GM21723 (cell line): ENCODE results near the gene EGR4.
A peak's percentile ranks its signal among the peaks of the same experiment; 100 is the strongest.

Experiments
- ATAC-seq: cut with Tn5 transposase; IDR thresholded peaks from one replicate; pipeline ENCODE4 v1.9.1; 2021; ENCODE audit warnings: mild to moderate bottlenecking, moderate library complexity; ENCODE audit not compliant: unreplicated experiment

EGR4 gene

DNA sequence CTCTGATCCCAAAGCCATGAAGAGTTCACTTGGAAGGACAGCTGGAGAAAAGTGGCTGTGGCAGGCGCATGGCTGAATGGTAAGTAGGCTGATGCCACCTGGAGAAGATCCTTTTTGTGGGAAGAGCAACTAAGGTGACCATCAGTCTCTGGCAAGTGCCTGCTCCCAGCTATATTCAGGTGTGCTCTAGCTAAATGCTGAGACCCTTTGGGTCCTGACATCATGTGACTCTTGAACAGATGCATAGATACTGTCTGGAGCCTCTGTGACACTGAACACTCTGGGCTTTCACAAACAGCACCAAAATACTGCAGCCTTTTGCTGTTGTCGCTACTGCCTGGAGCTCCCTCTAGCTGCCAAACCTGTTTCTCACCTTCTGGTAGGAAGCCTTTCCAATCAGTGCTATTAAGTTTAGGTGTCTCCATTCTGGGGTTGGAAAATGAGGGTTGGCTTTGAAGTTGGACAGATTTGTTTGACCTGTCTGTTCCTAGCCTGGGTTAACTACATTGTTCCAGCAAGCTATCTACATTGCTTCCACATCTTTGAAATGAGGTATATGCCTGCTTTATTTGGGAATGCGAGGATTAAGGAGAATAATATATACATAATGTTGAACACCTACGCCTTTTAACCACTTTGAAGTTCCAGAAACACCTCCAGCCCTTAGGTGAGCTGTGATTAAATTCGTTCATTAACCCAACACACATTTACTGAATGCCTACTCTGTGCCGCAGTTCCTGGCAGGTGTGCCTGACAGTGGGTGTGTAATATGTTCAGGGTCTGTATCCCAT, 3.1 kb downstream of the EGR4 start:
- ATAC-seq, result no peak

DNA sequence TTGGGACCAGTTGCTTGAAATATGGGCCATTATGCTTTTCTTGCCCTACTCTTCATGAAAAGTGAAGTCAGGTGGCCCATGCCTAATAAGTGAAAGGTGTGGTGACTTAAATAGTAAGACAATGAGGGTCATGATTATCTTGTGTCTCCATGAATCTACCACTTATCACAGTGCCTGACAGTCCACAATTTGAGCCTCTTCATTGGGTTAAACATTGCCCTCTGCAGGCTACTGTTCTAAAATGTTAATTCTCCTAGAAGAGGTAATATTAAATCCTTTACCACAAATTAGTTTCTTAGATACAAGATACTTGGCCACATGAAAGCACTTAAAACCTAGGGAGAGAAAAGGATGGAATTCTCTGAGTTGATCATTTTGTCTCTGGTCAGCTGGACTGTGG, 4.0 kb downstream of the EGR4 start:
- no peak for ATAC-seq

DNA sequence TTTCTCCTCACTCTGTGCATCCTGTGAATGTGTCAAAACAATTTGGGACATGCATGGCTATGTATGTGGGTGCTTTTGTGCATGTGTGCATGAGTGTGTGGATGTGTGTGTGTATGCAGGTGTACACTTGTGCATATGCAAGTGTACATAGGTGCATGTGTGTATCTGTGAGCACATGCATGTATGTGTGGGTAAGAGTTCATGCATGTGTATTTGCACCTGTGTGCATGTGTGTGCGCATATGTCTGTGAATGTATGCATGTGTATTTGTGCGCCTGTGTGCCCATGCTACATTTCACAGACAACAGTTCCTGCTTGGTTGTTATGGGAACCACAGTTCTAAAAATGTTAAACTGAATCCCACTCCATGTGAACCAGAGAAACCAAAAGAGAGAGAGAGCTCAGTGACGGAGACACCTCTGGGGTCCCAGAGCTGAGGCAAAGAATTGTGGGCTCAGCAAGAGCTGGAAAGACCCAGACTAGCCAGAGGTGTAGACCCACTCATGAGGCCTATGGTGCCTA, 7.2 kb downstream of the EGR4 start:
- no peak for ATAC-seq

DNA sequence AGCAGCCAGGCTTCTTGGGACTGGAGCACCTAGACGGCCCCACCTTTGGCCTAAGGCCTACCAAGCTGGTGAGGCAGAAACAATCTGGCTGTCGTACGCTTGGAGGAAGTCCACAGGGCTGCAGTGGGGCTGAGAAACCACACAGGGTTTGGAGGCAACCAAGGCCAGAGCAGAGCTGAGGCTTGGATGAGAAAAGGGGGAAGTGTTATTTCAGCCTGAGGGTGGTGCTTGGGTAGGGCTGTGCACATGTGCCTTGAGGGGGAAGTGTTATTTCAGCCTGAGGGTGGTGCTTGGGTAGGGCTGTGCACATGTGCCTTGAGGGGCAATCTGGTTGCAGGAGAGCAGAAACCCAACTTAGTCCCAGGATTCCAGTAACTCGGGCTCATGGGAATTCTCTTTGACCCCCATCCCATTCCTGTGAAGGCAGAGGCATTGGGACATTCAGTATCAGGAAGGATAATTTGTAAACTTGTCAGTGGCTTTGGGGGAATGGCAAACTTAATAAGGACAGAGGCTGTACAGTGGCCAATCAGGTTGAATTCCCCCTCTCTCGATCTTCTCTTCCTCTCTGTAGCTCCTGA, 8.1 kb downstream of the EGR4 start:
- peak; percentile 54 for ATAC-seq

DNA sequence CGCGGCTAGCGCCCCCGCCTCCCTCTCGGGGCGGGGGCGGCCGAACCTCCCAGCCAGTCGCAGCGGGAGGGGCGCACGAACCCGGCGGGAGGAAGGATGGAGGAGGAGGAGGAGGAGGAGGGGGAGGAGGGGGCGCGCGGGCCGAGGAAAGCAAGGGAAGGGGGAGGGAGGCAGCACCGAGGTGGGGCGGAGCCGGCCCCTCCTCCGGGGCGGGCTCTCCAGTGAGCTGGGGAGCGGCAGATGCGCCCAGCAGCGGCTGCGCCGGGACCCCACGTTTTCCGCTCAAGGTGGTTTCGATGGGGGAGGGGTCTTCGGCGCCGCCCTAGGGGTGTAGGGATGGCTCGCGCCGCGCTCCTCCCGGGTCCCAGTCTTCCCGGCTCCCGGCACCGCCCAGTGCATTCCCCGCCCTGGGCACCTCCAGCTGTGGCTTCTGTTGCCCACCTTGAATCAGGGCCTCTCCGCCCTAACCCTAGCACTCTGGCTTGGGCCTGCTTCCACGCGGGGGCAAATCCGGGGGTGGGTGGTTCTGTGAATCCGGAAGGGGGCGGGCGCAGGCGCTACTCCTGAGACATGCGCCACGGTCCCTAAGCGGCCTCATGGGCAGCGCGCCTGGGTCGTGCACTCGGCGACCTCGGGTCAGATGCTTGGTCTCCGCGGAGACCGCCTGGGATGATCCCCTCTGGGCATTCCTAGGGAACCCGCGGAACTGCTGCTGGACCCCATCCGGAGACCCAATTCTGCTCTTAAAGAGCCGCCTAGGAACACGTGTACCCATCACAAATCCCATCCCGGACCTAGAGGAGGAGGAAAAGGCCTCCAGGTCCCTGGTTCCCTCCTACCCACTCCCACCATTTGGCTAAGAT, 8.8 kb downstream of the EGR4 start, which contains the start of gene FBXO41:
TSS of gene FBXO41 (minus strand) at position 183 of the 863 bp plus-strand sequence. CDS start 14,848 bp downstream, outside the sequence.
- ATAC-seq, result peak; percentile 76

DNA sequence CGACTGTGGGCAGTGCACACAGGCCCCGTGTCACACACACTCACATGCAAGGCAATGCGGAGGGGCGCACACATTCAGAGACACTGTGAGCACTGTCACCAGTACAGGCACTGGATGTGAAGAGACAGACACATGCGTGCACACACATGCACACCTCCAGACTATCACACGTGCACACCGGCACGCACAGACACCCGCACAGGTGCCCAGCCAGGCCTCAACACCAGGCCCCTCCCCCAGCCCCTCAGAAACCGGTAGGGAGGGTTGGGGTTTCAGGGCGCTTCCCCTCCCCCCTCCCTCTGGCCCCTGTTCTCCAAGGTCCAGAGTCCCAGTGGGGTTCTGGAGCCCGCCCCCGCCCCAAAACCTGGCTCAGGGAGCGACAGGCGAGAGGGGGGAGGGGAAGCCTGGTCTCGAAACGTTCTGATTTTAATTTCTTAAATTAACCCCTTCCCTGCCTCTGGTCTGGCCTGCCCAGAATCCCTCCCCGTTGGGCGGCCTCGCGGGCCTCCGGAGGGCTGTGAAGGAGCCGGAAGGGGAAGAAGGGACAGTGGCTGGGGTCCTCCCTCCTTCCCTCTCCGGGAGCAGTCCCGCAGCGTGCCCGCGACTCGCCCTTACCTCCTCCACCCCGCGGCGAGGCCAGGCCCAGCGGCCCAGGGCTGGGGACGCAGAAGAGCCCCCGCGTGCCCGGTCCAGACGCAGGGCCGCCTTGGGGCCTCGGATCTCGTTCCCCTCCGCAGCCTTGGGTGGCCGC, 9.6 kb downstream of the EGR4 start:
- peak; percentile 28 for ATAC-seq

DNA sequence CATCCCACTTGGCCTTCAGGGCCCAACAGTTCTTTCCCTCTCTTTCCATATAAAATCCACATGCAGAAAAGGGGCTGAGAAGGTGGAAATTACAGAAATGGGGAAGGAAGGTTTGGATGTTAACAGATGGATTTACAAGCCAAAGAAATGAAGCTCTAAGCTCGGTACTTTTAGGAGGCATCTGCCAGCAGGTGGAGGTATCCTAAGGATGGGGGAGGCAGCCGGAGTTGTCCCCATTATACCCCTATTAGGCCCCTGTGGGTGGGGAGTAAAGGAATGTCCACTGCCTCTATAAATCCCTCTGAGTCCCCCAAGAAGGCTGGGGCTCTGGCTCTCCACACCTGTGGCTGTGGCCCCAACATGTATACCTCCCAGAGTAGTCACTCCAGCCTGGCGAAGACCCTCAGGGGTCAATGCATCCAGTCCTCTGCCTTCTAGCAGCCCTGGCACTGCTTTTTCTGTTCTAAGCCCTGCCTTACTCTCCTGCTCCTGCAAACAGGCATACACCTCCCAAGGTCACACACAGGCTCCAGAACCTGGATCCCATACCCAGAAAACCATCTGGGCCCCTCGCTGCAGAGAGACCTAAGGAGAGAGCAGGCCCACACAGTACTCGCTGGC, 10.3 kb downstream of the EGR4 start:
- ATAC-seq, result no peak

DNA sequence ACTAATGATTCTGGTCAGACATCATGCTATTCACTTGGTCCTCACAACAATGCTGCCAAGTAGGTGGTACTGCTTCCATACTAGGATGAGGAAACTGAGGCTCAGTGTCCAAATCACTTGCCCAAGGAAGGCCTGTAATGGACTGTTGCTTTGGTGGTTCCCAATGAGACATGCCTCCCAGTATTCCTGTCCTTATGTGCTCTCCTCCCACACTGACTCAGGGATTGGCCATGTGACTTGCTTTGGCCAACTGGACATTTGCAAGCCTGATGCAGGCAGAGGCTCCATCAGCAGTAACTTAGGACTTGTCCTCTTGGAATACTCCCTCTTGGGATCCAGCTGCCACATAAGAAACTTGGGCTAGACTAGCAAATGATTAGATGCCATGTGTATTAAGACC, 12.1 kb downstream of the EGR4 start:
- no peak for ATAC-seq

DNA sequence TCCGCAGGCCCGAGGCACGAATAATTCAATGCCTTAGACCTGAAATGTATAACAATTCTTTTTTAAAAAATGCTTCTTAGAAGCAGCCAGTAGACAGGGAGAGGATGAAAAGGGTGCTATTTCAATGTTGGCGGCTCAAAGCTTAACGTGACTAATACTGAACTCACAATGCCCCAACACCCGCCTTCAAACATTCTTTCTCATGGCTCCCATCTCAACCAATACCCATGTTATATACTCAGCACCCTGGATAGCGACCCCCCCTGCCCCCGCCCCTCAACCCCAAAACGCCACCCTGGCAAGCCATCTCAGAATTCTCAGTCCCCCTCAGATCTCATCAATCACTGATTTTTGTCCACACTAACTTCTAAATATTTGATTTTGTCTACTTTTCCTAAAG, 13.5 kb downstream of the EGR4 start:
- ATAC-seq, result no peak

DNA sequence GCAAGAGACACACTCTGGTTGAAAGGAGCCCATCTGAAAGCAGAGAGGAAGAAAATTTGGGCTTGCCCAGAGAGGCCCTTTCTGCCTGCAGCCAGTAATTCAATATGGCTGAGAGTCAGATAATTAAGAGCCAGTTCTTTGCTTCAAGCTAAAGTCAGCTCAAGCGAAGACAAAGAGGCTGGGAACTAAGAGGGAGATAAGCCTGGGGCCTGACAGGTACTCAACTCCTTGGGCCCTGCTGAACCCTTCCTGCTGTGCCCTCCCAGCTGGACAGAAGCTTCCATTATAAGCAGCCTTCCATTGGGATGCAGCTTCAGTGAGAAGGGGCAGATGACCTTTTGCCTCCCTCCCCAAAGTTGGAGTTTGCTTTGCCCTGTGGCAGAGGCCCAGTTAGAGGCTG, 21.1 kb downstream of the EGR4 start:
- ATAC-seq, result no peak

DNA sequence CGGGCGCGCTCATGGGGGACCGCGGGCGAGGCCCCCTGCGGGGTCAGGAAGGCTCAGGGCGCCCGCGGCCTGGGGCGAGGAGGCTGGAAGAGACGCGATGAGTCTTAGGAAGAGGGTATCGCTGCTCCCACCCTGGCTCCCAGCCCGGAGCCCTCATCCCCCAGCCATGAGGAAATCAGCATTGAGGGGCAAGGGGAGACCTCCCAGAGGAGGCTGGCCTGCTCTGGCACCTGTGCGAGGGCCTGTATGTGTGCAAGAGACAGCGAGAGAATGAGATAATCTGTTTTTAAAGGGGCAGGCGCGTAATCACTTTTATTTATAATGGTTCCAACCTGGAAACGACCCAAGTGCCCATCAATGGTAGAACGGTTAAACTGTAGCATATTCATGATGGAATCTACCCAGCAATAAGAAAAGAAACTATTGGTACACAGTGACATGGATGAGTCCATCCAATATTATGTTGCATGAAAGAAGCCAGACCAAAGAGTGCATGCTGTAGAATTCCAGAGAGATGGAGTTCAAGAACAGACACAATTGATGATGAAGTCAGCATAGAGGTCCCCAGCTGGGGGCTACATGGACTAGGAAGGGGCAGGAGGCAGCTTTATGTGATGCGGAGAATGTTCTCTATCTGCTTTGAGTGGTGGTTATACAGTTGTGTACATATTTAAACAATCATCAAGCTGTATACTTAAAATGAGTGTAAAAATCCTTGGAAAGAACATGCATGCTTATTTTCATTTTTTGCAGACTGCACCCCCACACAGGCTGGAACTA, 23.5 kb downstream of the EGR4 start:
- no peak for ATAC-seq

DNA sequence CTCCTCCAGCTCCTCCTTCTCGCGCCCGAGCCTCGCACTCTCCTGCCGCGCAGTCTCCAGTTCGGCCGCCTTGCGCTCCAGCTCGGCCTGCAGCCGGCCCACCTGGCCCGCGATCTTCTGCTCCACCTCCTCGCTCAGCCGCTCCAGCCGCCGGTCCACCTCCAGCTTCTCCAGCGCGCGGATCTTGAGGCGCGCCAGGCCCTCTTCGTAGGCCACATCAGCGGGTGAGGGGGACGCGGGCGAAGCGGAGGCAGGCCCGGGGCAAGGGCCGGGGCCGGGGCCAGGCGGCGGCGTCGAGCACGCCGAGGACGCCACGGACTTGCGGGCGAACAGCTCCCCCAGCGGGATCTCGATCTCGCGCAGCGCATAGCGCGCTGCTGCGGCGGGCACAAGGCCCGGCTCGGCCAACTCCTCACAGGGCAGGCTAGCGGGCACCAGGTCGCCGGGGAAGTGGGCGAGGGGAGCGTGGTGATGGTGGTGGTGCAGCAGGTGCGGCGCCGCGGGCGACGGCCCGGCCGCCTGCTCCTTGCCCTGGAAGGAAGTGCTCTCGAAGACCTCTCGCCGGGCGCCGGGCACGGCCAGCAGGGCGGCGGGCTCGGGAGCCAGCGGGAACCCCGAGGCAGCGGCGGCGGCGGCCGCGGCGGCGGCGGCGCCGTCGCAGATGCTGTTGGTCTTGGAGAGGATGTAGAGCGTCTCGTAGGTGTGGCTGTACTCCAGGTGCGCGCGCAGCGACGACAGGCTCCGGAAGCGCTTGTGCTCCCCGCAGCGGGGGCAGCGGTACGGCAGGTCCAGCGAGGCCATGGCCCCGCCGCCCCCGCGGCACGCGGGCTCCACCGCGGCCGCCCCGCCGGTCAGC, 24.3 kb downstream of the EGR4 start:
- ATAC-seq, result peak; percentile 80

DNA sequence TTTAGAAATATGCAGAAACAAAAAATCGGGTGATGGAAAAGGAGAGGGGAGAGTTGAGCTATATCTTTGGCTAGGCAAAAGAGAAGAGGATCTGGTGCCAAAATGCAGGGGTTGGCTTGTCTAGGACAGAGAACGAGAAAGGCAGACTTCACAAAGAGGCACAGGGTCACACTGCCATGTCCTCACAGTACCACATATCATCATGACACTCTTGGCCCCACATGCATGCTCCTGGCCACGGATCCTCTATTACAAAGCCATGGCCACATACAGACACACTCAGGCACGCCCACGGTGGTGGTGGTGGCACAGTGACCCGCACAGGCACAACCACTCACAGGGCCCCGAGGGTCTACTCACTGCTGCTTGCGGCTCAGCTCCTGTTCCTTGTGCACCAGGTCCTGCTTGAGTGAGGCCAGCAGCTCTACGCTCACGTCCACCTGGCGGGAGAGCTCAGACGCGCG, 24.9 kb downstream of the EGR4 start:
- no peak for ATAC-seq

DNA sequence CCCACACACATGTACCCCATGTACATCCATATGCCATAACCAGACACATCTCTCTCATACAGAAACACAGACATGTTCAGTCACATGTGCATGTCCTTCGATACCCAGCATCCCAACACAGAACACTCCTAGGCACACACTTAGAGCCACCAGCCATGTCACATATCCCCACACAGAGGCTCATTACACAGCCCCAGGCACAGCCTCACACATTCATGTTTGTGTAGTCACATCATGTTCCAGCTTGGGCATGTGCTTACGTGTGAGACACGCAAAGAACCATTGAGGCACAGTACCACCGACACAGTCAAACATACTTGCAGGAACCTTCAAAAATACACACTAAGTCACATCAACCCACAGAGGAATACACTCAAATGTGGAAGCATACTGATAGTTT, 26.3 kb downstream of the EGR4 start:
- no peak for ATAC-seq

DNA sequence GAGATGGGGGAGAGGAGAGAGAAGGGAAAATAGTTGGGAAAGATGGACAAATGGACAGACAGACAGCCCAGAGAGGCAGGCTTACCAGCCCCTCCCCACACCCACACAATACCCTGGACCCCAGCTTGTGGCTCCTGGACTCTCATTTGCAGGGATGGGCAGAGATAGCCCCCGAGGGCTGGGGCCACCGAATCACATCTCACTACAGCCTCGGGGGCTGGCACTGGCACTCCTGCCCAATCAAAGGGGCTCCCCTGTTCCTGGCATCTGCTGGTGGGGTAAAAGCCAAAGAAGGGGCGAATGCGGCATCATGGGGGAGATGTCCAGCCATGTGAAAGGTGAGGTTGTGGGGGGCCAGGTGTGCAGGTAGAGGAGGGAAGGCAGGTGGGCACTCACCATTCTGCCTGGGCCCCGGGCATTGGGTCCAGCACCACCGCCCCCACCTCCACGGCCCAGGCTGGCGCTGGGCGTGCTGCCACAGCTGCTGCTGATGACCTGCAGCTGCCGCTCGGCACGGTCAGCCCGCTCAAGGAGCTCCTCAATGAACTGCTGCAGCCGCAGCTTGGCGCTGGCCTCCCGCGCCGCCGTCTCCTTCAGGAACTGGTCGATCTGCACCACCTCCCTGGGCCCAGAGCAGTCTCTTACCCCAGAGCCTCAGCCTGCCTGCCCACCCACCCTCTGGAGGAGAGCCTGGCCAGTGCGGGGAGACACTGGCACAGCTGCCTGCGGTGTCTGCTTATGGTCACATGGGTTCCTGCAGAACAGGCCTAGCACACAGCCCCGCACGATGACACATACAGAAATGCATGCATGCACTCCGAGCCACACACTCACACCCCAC, 27.1 kb downstream of the EGR4 start:
- no peak for ATAC-seq

DNA sequence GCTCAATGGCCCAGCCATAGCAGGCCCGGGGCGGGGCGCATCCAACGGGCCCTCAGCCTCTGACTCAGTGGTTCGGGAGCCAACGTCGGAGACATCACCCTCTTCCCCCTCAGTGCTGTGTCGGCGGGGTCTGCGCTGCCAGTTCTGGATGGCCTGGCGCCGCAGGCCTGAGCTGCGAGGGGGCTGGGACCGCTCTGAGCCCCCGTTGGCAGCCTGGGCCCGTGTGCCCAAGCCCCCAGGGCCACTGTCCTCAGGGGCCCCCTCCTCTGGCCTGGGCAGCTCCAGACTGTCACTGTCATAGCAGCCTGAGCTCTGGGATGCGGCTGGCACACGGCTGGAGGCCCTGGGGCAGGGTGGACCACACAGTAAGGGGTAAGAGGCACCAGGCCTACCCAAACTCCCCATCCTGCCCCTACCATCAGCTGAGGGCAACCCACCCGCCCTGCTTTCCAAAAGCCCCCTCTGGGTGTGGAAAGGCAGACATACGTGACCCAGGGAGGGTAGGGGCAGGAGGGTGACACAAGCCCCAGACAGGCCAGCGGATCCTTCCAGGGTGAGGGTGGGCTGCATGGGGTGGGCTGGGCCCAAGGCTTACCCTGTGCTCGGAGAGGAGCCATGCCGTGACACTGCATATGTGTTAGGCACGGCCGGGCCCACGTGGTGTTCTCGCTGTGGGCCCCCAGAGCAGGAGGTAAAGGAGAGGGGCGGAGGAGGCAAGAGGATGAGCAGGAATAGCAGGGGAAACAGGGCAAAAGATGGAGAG, 27.9 kb downstream of the EGR4 start:
- ATAC-seq, result no peak

DNA sequence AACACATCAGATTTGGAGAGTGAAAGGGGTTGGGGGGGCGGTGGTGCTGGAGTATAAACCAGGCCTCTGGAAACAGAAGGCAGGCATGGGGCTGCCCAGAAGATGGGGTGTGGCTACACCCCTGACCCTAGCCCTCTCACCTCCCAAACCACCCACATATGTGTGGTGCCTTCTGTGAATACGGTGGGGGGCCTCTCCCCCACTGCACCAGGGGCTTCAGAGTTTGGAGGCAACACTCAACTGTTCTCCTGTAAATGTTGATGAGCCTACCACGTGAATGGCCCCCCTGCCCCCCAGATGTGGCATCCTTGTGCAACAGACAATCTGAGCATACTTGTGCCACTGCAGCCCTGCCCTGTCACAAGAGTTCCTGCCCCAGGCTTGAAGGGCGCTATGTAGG, 28.6 kb downstream of the EGR4 start:
- ATAC-seq, result no peak
